GM20000 (cell line): ENCODE results near the gene IGSF5.

ENCODE experiments used
- DNase-seq: peaks from one replicate; pipeline ENCODE4 v3.0.0; 2012; ENCODE audit warnings: low spot score
- CTCF ChIP-seq: IDR thresholded peaks from 2 replicates; pipeline ENCODE4 v1.5.1; 2012; ENCODE audit warnings: mild to moderate bottlenecking, control low read depth; ENCODE audit errors: extremely low read depth, missing control alignments

IGSF5 gene

GRCh38 chr21:39724944-39725343 is 20.0 kb upstream of the IGSF5 start:
- DNase-seq, result no peak
- no peak for TF ChIP-seq CTCF

GRCh38 chr21:39726133-39726532 is 18.9 kb upstream of the IGSF5 start:
- no peak for TF ChIP-seq CTCF

GRCh38 chr21:39727401-39728120 is 17.4 kb upstream of the IGSF5 start:
- no peak for TF ChIP-seq CTCF
- no peak for DNase-seq

More at GRCh38 chr21:39726133-39726532, 18.9 kb upstream of the IGSF5 start:
- DNase-seq, result no peak

GRCh38 chr21:39728341-39728740 is 16.6 kb upstream of the IGSF5 start:
- DNase-seq, result no peak
- no peak for TF ChIP-seq CTCF

- no peak for DNase-seq
- TF ChIP-seq CTCF, result no peak
Observed at GRCh38 chr21:39730418-39731157, 14.4 kb upstream of the IGSF5 start.

- no peak for TF ChIP-seq CTCF
- no peak for DNase-seq
Observed at GRCh38 chr21:39736716-39737115, 8.3 kb upstream of the IGSF5 start.

- TF ChIP-seq CTCF, result no peak
- DNase-seq, result no peak
Observed at GRCh38 chr21:39737376-39738000, 7.5 kb upstream of the IGSF5 start.
